DND-41 (cell line): ENCODE measurements around the gene ABCG1.

Source experiments
- ATAC-seq: fragments of 200-7000 bp; cut with Tn5 transposase; 3 replicates; pipeline ENCODE4 v1.9.1; 2021; ENCODE audit warnings: low read depth; ENCODE audit not compliant: insufficient read depth
- DNase-seq: peaks from one replicate; pipeline ENCODE4 v3.0.0-alpha.2; 2020
- H2AFZ ChIP-seq: 2 replicates; pipeline ENCODE4 v1.6.0; 2012; ENCODE audit warnings: low read depth, low read length
- H3K27ac ChIP-seq: 2 replicates; pipeline ENCODE4 v1.5.1; 2012; ENCODE audit warnings: low read length, inconsistent platforms
- H3K27me3 ChIP-seq: fragments of 200-600 bp; sonication (generic); 2 replicates; pipeline ENCODE4 v1.6.0; 2012; ENCODE audit warnings: low read length, mild to moderate bottlenecking, inconsistent platforms; ENCODE audit not compliant: insufficient read depth, poor library complexity
- H3K36me3 ChIP-seq: 2 replicates; pipeline ENCODE4 v1.5.1; 2012; ENCODE audit warnings: low read length, inconsistent platforms; ENCODE audit not compliant: insufficient read depth
- H3K4me1 ChIP-seq: 2 replicates; pipeline ENCODE4 v1.5.1; 2012; ENCODE audit warnings: mild to moderate bottlenecking, low read length; ENCODE audit not compliant: insufficient read depth
- H3K4me2 ChIP-seq: 2 replicates; pipeline ENCODE4 v1.6.0; 2012; ENCODE audit warnings: mild to moderate bottlenecking, moderate library complexity, low read length, inconsistent platforms; ENCODE audit not compliant: insufficient read depth
- H3K4me3 ChIP-seq, 2 experiments: fragments of 200-600 bp in 1 of 2; shearing (Covaris generic) in 1 of 2; 2 replicates each; pipeline ENCODE4 v1.5.1; 2012 to 2016; ENCODE audit warnings: inconsistent platforms in 2 of 2, low read length in 2 of 2, mild to moderate bottlenecking in 2 of 2, low read depth in 1 of 2, moderate library complexity in 1 of 2
- H3K79me2 ChIP-seq: 2 replicates; pipeline ENCODE4 v1.6.0; 2012; ENCODE audit warnings: low read length, inconsistent platforms; ENCODE audit not compliant: insufficient read depth
- H3K9ac ChIP-seq: 2 replicates; pipeline ENCODE4 v1.6.0; 2012; ENCODE audit warnings: low read depth, mild to moderate bottlenecking, inconsistent platforms, low read length, moderate library complexity
- H3K9me3 ChIP-seq: 2 replicates; pipeline ENCODE4 v1.5.1; 2012; ENCODE audit warnings: low read length, moderate library complexity, mild to moderate bottlenecking, inconsistent platforms; ENCODE audit not compliant: insufficient read depth, severe bottlenecking
- H4K20me1 ChIP-seq: 2 replicates; pipeline ENCODE4 v1.6.0; 2012; ENCODE audit warnings: low read length; ENCODE audit not compliant: insufficient read depth
- EZH2 ChIP-seq: IDR thresholded peaks from 3 replicates; pipeline ENCODE4 v1.6.1; 2012; ENCODE audit warnings: borderline replicate concordance, low read depth, mild to moderate bottlenecking, moderate library complexity, low read length, inconsistent platforms; ENCODE audit not compliant: severe bottlenecking
- TF ChIP-seq, protein P1 (sequence below): IDR thresholded peaks from 2 replicates; pipeline ENCODE4 v1.5.1; 2012; ENCODE audit warnings: borderline replicate concordance, low read length, moderate library complexity, mild to moderate bottlenecking; ENCODE audit not compliant: poor library complexity, severe bottlenecking; ENCODE audit errors: extremely low read depth

ABCG1 gene

DNA sequence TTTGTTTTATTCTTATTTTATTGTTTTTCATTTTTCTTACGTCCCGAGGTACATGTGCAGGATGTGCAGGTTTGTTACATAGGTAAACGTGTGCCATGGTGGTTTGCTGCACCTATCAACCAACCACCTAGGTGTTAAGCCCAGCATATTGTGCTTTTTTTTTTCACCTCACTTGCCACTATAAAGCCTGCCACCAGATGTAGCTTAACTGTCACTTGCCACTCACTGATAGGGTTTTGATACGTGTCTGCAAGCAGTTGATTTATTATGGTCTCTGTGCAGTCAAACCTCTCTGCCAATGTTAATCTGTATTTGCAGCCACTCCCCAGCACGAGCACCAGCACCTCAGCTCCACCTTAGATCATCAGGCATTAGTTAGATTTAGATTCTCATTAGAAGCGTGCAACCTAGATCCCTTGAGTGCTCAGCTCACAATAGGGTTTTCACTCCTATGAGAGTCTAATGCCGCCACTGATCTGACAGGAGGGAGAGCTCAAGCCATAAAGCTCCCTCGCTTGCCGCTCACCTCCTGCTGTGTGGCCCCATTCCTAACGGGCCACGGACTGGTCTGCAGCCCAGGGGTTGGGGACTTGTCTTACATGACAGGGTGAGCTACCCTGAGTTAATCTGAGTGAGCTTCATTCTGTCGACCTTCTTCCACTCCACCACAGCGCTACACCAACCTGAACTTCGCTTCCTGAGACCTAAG, 17.9 kb upstream of the ABCG1 start:
- H3K27ac ChIP-seq, result no peak overlapping the region
- no peaks in the 10 kb centered on the region for H3K36me3 ChIP-seq
- H3K79me2 ChIP-seq, result no peaks in the 10 kb centered on the region
- H3K27me3 ChIP-seq, result no peaks in the 10 kb centered on the region
- no peak overlapping the region for H3K9ac ChIP-seq
- no peaks in the 10 kb centered on the region for H3K9me3 ChIP-seq
- no peaks in the 10 kb centered on the region for H4K20me1 ChIP-seq
- H2AFZ ChIP-seq, result no peak overlapping the region
- TF ChIP-seq, protein P1, sequence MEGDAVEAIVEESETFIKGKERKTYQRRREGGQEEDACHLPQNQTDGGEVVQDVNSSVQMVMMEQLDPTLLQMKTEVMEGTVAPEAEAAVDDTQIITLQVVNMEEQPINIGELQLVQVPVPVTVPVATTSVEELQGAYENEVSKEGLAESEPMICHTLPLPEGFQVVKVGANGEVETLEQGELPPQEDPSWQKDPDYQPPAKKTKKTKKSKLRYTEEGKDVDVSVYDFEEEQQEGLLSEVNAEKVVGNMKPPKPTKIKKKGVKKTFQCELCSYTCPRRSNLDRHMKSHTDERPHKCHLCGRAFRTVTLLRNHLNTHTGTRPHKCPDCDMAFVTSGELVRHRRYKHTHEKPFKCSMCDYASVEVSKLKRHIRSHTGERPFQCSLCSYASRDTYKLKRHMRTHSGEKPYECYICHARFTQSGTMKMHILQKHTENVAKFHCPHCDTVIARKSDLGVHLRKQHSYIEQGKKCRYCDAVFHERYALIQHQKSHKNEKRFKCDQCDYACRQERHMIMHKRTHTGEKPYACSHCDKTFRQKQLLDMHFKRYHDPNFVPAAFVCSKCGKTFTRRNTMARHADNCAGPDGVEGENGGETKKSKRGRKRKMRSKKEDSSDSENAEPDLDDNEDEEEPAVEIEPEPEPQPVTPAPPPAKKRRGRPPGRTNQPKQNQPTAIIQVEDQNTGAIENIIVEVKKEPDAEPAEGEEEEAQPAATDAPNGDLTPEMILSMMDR, result no peak
- TF ChIP-seq EZH2, result no peak
- no peak overlapping the region for H3K4me3 ChIP-seq
- ATAC-seq, result no peak
- H3K4me1 ChIP-seq, result peaks cover 16% of the 10 kb centered on the region
- no peak overlapping the region for H3K4me2 ChIP-seq
- no peak for DNase-seq

DNA sequence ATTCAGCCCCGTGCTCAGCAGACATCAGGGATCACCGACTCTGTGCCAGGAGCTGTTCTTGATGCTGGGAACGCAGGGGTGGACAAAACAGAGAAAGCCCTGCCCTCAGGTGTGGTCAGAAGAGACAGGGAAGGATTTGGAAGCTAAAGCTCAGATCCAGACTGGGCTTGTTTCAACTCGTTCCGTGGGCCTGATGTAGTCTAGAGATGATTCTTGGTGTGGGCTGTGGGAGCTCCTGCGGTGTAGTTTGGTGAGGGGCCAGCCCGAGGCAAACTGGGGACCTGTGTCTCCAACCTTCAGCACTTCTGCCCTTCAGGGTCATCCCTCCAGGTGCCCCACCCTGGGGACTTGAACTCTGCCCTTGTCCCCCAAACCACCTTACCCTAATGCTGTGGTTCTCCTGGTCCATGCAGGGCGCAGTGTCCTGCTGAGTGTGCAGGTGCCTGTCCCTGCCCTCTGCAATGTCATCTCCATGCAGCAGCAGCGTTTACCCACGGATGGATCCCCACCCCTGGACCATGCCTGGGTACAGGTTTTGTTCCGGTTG, 17.3 kb upstream of the ABCG1 start:
- peaks cover 16% of the 10 kb centered on the region for H3K4me1 ChIP-seq
- H3K36me3 ChIP-seq, result no peaks in the 10 kb centered on the region
- TF ChIP-seq EZH2, result no peak
- TF ChIP-seq, protein P1, result no peak
- no peaks in the 10 kb centered on the region for H3K79me2 ChIP-seq
- no peak overlapping the region for H3K4me3 ChIP-seq
- no peaks in the 10 kb centered on the region for H3K27me3 ChIP-seq
- H4K20me1 ChIP-seq, result no peaks in the 10 kb centered on the region
- DNase-seq (no peak), ATAC-seq (no peak)
- no peak overlapping the region for H2AFZ ChIP-seq
- no peak overlapping the region for H3K27ac ChIP-seq
- no peaks in the 10 kb centered on the region for H3K9me3 ChIP-seq
- H3K4me2 ChIP-seq, result no peak overlapping the region
- no peak overlapping the region for H3K9ac ChIP-seq

DNA sequence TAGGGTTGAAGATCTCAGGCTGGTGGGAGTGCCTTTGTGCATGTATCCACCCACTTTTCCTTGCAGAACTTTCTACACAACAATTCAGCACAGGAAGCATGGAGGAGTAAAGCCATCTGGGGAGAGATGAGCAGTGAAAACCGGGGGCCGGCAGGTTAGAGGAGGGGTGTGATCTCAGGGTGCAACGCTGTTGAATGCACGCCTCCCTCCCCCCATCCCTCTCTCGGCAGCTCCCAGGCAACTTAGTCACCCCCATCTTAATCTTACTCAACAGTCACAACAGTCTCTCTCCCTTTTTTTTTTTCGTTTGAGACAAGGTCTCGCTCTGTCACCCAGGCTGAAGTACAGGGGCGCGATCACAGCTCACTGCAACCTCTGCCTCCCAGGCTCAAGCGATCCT, 16.6 kb upstream of the ABCG1 start:
- H3K9me3 ChIP-seq, result no peaks in the 10 kb centered on the region
- H3K4me1 ChIP-seq, result peaks cover 16% of the 10 kb centered on the region
- no peak for ATAC-seq
- no peaks in the 10 kb centered on the region for H3K79me2 ChIP-seq
- no peak overlapping the region for H3K4me3 ChIP-seq
- H3K27me3 ChIP-seq, result no peaks in the 10 kb centered on the region
- no peak overlapping the region for H3K27ac ChIP-seq
- no peaks in the 10 kb centered on the region for H4K20me1 ChIP-seq
- TF ChIP-seq, protein P1, result no peak
- TF ChIP-seq EZH2, result no peak
- no peak for DNase-seq
- no peak overlapping the region for H2AFZ ChIP-seq
- H3K4me2 ChIP-seq, result no peak overlapping the region
- H3K9ac ChIP-seq, result no peak overlapping the region
- no peaks in the 10 kb centered on the region for H3K36me3 ChIP-seq
